ENCODE measurements around the gene LBX2.
"Not testable (repeated sequence)": the region's sequence is repeated elsewhere in the genome, so short reads cannot be mapped to it uniquely, and the experiment has no call there.

Gene LBX2

GRCh38 chr2:74481961-74482800 is 17.2 kb downstream of the LBX2 start:
- DNase-seq, result no peak

DNA sequence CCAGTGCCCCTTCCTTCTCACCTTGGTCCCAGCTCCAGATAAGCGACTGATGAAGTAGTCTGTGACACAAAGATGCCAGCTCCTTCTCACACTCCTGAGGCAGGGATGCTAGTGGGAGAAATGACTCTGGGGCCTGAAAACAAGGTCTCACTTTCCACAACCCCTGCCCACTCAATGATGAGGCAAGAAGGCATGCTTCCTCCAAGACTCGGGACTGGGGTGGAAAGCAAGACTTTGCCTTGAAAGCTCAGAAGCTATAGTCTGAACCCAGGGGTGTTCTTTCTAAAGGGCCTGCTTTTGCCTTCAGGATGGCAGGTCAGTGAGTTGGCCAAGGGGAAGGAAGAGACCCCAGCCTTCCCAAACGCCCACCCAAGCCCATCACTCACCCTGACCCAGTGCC is 18.0 kb downstream of the LBX2 start:
- no peak for DNase-seq

GRCh38 chr2:74474899-74475298 is 24.5 kb downstream of the LBX2 start:
- DNase-seq, result no peak

- no peak for DNase-seq
These were observed 24.9 kb downstream of the LBX2 start for GRCh38 chr2:74474481-74474880.

DNA sequence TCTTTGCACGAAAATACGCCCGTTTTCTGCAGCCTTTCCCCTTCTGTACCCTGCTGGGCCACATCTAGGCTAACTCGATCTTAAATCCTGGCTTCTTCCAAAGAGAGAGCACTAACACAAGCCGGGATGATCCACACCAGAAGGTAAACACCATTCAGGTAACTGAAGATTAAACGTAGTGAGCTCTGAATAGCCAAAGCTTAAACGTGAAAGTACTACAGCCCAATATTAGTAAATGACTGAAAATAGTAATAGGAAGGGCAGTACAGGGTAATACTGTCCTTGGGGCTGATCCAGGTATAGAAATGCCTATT is 26.5 kb downstream of the LBX2 start:
- DNase-seq, result no peak

DNA sequence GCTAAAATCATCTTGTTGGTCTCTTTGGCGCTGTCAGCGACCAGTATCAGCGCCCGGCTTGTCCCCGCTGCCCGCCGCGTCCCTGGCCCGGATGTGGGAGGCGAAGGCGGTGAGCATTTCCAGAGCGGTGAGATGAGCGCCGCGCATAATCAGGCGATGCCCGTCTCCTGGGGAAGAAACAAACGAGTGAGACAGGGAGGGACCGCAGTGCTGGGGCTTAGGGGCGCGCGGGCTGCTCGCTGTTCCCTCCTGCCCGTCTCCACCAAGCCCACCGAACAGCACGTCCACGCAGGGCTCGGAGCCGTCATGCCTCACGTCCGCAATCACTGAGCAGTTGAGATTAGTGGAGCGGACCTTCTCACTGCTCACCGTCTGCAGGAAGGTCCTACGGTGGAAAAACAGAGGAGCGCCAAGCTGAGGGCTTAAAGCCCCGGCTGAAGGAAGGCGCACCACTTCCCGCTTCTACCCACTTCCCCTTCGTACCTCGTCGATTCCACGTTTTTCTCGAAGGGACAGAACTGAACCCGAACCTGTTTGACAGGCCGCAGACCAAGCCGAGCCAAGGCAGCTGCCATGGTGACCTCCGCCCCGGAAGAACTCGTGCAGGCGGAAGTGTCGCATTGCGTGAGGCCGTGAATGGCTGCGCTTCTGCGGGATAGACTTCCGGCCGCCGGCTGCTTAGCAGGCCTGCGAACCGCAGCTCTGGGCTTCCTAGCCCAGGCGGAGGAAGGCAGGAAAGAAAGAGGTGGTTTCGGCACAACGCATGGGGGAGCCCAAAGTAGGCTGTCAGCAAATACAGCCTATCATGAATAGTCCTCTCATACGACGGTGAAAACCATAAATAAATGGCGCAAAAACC is 27.1 kb downstream of the LBX2 start, which contains the start of gene MRPL53:
Gene MRPL53, minus strand, starts transcription at position 595 of the 859 bp plus-strand sequence. Its CDS starts 20 bp downstream, at position 575.
- peak; percentile 67 for DNase-seq

- DNase-seq, result no peak
These were observed 27.9 kb downstream of the LBX2 start for GRCh38 chr2:74471332-74472065.

DNA sequence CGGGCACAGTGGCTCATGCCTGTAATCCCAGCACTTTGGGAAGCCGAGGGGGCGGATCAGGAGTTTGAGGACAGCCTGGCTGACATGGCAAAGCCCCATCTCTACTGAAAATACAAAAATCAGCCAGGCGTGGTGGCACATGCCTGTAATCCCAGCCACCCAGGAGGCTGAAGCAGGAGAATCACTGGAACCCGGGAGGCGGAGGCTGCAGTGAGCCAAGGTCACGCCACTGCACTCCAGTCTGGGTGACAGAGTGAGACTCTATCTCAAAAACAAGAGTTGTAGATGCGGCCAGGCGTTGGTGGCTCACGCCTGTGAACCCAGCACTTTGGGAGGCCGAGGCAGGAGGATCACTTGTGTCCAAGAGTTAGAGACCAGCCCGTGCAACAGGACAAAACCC is 28.7 kb downstream of the LBX2 start:
- DNase-seq, result not testable (repeated sequence)

DNA sequence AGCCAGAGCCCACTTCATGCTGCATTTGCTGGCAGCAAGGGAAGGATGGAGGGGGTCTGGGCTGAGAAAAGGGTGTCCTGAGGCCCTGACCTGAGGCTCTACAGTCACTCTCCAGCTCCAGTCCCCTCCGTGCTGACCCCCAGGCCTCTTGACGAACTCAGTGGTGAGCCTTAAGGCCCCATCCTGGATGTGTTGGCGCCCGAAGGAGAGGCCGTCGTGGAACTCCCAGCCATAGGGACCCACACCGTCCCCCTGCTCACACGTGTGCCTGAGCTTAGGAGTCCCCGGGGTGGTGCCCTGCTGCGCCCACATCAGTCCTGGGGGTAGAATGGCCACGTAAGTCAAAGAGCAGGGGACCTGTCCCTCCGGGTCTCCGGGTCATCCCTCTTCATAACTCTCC is 35.0 kb downstream of the LBX2 start:
- no peak for DNase-seq

DNA sequence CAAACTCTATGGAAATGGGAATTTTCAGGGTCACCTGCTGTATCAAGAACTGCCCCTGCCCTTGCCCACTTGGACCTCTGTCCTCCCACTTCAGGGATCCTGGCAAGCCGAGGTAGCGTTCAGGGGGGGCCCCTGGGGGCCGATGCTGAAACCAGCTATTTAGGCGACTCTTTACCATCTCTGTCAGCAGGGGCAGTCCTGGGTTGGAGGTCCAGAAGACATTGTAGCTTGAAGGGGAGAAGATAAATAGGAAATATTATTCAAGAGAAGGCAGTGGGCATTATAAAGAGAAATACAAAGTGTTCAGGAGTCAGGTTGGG is 36.7 kb downstream of the LBX2 start:
- DNase-seq, result no peak

- no peak for DNase-seq
These were observed 37.2 kb downstream of the LBX2 start for GRCh38 chr2:74462054-74462785.

DNA sequence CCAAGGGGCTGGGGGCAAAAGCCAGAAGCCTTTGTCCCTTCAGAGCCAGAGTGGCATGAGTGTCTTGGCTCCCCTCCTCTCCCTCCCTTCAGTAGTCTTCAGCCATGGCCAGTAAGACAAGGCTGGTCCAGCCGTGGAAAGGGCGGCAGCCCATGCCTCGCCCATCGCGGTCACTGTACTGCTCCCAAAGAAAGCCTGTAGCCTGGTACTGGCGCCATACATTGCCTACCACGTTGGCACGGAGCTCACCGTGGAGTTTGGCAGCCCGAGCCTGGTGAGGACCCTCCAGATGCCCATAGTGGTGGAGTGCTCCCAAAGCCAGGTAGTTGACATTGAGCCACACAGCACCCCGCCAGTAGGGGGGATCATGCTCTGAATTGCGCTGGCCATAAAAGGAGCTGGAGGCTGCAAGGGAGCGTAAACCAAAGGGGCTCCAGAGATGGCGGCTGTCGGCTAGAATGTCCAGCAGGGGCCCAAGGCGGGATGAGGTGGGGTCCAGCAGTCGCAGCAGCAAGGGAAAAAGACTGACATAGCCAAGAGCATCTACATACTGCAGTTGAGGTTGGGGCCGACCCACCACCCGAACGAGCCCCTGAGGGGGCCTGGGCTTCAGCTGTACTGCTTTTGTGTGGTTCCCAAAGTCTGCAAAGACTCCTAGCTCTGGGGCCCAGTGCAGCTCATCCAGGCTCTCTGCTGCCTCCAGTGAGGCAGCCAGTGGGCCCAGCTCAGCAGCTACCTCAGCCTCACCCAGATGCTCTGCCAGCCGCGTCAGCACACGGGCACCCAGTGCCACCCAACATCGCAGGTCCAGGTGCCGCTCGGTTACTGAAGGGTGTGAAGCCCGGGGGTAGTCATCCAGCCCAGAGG is 38.0 kb downstream of the LBX2 start:
- no peak for DNase-seq

GRCh38 chr2:74460187-74460586 is 39.2 kb downstream of the LBX2 start:
- not testable (repeated sequence) for DNase-seq

DNA sequence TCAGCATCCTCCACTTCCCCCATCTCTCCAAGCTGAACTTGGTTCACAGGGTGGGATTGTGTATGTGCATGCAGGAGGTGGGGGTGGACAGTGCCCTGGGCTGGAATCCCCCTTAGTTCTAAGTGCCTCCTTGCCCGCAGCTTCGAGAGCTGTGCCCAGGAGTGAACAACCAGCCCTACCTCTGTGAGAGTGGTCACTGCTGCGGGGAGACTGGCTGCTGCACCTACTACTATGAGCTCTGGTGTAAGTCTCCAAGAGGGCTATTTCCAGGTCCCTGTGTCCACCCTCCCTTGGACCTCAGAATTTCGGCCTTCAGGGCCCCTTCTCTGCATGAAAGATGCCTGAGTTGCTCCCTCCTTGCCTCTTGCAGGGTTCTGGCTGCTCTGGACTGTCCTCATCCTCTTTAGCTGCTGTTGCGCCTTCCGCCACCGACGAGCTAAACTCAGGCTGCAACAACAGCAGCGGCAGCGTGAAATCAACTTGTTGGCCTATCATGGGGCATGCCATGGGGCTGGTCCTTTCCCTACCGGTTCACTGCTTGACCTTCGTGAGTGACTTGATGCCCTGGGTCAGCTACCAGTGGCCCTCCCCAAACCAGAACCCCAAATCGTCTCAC is 39.8 kb downstream of the LBX2 start:
- not testable (repeated sequence) for DNase-seq

DNA sequence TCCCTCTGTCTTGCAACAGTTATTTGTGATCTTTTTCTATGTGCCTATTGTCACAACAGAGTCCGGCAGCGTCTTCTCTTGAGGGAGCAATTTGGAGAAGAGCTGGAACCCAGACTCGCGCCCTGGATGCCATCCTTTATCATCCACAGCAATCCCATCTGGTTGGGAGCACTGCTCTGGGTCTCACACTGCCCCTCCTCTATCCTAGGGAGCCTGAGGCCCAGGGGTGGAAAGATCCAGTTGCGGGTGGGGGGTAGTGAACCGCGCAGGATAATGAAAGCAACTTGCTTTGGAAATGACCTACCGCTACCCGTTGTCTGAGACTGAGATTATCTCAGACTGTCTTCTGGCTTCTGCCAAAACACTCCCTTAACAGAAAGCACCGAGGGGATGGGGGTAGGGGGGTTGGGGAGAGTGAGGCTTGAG is 40.5 kb downstream of the LBX2 start:
- DNase-seq, result no peak

- peak; percentile 98 for DNase-seq
These were observed 41.1 kb downstream of the LBX2 start, which contains the start of gene WBP1 for GRCh38 chr2:74458132-74458937. TSS of gene WBP1 (plus strand) at chr2:74458438. CDS start at chr2:74458603, 165 bp downstream.

DNA sequence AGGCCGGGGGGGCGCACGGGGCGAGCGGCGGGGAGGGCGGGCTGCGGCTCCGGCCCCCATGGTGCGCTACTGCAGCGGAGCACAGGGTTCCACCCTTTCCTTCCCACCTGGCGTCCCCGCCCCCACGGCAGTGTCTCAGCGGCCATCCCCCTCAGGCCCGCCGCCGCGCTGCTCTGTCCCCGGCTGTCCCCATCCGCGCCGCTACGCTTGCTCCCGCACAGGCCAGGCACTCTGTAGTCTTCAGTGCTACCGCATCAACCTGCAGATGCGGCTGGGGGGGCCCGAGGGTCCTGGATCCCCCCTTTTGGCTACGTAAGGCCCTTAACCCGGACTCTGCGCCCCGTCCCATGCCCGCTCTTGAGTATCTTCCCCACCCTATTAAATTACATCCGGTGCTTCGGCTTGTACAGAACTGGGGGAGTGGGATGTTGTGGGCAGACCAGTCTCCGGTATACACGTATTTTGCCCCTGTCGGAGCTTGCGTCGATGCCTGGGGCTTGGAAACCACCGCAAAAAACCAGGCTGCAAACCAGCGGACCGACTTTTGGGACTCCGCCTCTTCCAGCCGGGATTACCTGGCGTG is 41.8 kb downstream of the LBX2 start:
- DNase-seq, result peak; percentile 40

DNA sequence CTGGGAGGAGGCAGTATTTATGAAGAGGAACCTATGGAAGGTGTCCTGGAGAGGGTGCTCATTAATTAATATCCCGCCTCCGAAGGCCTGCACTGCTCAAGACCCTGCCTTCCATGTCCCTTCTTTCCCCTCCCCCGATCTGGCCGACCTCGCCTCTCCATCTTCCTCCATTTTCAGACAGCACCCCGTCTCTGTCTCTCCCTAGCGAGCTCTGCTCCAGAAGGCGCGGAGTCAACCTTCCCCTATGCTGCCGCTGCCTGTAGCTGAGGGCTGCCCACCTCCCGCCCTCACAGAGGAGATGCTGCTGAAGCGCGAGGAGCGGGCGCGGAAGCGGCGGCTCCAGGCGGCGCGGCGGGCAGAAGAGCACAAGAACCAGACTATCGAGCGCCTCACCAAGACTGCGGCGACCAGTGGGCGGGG is 42.3 kb downstream of the LBX2 start:
- DNase-seq, result no peak

- DNase-seq, result peak; percentile 88
These were observed 44.5 kb downstream of the LBX2 start, which contains the start of gene INO80B for GRCh38 chr2:74454654-74455511. TSS of gene INO80B (plus strand) at chr2:74455087. CDS start at chr2:74455117, 30 bp downstream.

All from NCI-H2029 treated with DMSO at 0.1 percent for 48 hours (cell line).